Activated naive CD8-positive, alpha-beta T cell treated with anti-CD3 and anti-CD28 coated beads, Interleukin-2, amount 10 ng/mL, durations not matched to agents 7 days and 5 days (primary cell): ENCODE results near the gene RFT1. TPM values are rescaled to one million over a fixed set of nuclear protein-coding genes. Genes with fewer than 3 reads are reported as not detected.
"Not testable (repeated sequence)": the region's sequence is repeated elsewhere in the genome, so short reads cannot be mapped to it uniquely, and the experiment has no call there.

Experiments
- ATAC-seq: fragments of 150-1000 bp; cut with Tn5 transposase; one replicate; pipeline ENCODE4 v1.10.0; 2021; ENCODE audit warnings: low read depth, moderate library complexity
- POLR2A ChIA-PET: fragments of 350-600 bp; sonication (Branson Sonifier 250); formaldehyde crosslinking; loops from one replicate; lab custom pipeline; 2021; ENCODE audit warnings: antibody characterized with exemption; lab: Charles Lee
- DNase-seq: peaks from one replicate; pipeline ENCODE4 v3.0.0; 2021
- H3K27ac Mint-ChIP-seq: one replicate; pipeline ENCODE4 v1.8.0; 2022; ENCODE audit warnings: mild to moderate bottlenecking, mixed read lengths
- H3K27me3 Mint-ChIP-seq: one replicate; pipeline ENCODE4 v1.8.0; 2022; ENCODE audit warnings: mild to moderate bottlenecking, moderate library complexity, mixed read lengths
- H3K36me3 Mint-ChIP-seq: one replicate; pipeline ENCODE4 v1.8.0; 2021; ENCODE audit warnings: mild to moderate bottlenecking, mixed read lengths
- H3K4me1 Mint-ChIP-seq: one replicate; pipeline ENCODE4 v1.8.0; 2021; ENCODE audit warnings: mixed read lengths
- H3K4me3 Mint-ChIP-seq: one replicate; pipeline ENCODE4 v1.8.0; 2022; ENCODE audit warnings: mild to moderate bottlenecking, moderate library complexity, mixed read lengths
- H3K9me3 Mint-ChIP-seq: one replicate; pipeline ENCODE4 v1.8.0; 2021; ENCODE audit warnings: mixed read lengths
- total RNA-seq, 2 experiments: library from RNA; stranded (reverse); gene quantifications; one replicate each; pipeline ENCODE4 v1.2.3, GENCODE V29; 2021

RFT1 gene
- total RNA-seq, 2 experiments from 2014 or later, result 27.9 to 32.2 TPM

DNA sequence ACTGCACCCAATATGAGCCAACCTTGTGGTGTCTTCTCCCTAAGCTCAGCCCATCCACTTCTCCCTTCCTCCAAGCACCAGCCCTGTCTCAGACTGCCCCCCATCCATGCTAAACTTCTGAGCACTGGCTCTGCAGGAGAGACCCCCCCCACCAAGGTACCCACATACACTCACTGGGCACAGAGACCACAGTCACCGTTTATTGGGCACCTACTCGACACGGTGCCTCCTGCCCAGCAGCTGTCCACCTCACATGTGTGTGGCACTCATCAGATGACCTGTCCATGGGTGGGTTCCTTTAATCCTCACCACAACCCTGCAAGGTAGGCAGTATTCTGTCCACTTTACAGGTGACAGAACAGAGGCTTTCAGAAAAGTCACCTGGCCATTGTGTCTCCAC is 62.1 kb downstream of the RFT1 start:
- POLR2A ChIA-PET, result no interaction called here
- Mint-ChIP-seq H3K27me3 (peaks cover 11% of the 10 kb centered on the region), H3K27ac (no peak overlapping the region), H3K4me1 (peaks cover 11% of the 10 kb centered on the region), H3K4me3 (no peak overlapping the region), H3K9me3 (no peaks in the 10 kb centered on the region), H3K36me3 (no peaks in the 10 kb centered on the region)
- ATAC-seq (no peak), DNase-seq (peak; percentile 18)

DNA sequence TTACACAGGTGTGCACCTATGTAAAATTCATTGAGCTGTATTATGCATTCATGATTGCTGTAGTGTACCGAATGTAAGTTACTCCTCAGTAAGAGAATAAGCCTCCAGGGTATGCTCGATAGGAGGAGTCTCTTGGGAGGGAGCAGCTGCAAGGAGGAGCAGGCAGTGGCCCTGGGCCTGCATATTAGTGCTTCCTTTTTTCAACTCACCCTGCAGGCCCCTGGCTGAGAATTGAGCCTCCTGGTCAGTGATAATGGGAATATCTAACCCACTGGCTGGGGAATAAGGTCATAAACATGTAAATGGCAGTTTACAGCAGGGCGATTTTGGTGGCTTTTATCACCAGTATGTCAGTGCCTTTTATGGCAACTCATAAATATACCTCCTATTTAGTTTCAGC is 62.7 kb downstream of the RFT1 start:
- Mint-ChIP-seq H3K9me3 (no peaks in the 10 kb centered on the region), H3K4me3 (no peak overlapping the region), H3K36me3 (no peaks in the 10 kb centered on the region), H3K4me1 (peaks cover 8% of the 10 kb centered on the region), H3K27ac (no peak overlapping the region), H3K27me3 (peaks cover 14% of the 10 kb centered on the region)
- POLR2A ChIA-PET, result no interaction called here
- ATAC-seq (no peak), DNase-seq (peak; percentile 11)

DNA sequence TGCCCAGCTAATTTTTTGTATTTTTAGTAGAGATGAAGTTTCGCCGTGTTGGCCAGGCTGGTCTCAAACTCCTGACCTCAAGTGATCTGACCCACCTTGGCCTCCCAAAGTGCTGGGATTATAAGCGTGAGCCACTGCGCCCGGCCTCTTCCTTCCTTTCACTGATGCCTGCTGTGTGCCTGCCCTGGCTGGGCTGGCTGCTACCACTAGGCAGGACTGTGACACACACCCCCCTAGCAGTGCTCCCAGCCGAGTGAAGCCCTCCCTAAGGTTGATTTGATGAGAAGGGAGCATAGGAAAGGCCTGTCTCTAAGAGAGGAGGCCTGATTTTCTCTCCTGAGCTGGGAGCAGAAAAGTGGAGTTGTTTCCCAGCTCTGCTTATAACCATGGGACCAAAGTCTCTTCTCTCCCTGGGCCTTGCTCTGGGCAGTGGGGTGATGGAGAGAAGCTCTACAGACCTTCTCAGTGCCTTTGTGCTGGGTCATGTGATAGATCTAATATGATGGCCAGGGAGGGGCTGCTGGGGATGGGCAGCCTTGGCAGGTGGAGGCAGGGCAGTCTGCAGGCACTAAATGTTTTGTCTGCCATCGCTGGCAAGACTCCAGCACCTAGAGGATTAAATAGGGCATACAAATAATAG is 64.3 kb downstream of the RFT1 start:
- POLR2A ChIA-PET, result no interaction called here
- DNase-seq (peak; percentile 9), ATAC-seq (no peak)
- H3K9me3 Mint-ChIP-seq, result no peaks in the 10 kb centered on the region
- peaks cover 26% of the 10 kb centered on the region for H3K27me3 Mint-ChIP-seq
- H3K36me3 Mint-ChIP-seq, result no peaks in the 10 kb centered on the region
- H3K4me3 Mint-ChIP-seq, result no peak overlapping the region
- H3K4me1 Mint-ChIP-seq, result peaks cover 3% of the 10 kb centered on the region
- no peak overlapping the region for H3K27ac Mint-ChIP-seq

DNA sequence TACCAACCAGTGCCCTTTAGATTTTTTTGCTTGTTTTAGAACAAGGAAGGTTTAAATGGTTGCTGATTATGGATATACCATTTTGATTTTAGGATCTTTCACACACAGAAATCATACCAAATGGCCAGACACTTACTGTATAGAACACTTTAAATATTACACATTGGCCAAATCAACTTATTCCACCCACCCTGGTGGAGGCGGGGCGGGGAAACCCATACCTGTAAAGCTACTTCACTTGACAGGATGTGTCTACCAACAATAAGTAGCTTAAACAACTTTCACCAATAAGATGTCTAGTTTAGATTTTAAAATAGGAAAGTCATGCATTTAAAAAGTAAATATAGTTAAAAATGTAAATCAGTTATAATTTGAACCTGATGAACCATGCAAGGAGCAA is 67.3 kb downstream of the RFT1 start:
- Mint-ChIP-seq H3K27ac (no peak overlapping the region), H3K9me3 (no peaks in the 10 kb centered on the region), H3K4me1 (peaks cover 1% of the 10 kb centered on the region), H3K27me3 (peaks cover 33% of the 10 kb centered on the region), H3K36me3 (no peaks in the 10 kb centered on the region), H3K4me3 (no peak overlapping the region)
- DNase-seq (no peak), ATAC-seq (no peak)
- POLR2A ChIA-PET, result interaction anchor here (0.6 kb wide), 1 partner anchor 61 kb away, joined by 6 read pairs; no protein-coding TSS in a partner anchor

DNA sequence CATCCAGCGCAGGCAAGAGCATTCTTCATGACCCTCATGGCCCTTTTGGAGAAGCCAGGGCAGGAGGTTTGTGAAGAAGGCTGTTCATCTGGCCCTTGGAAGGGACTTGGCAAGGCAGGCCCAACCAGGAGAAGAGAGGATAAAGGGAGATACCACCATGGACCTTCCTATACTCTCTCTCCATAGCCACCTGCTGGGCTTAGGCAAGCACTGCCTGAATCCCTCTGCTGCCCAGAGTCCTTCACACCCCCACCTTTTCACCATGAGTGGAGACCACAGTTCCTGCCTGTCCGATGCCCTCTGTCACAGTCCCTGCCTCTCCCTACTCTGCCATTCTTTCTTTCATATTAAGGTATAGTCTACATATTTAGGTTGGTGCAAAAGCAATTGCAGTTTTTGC is 73.8 kb downstream of the RFT1 start:
- H3K27me3 Mint-ChIP-seq, result peaks cover 9% of the 10 kb centered on the region
- no peaks in the 10 kb centered on the region for H3K4me1 Mint-ChIP-seq
- H3K4me3 Mint-ChIP-seq, result no peak overlapping the region
- POLR2A ChIA-PET, result no interaction called here
- no peaks in the 10 kb centered on the region for H3K9me3 Mint-ChIP-seq
- ATAC-seq (no peak), DNase-seq (no peak)
- no peak overlapping the region for H3K27ac Mint-ChIP-seq
- H3K36me3 Mint-ChIP-seq, result no peaks in the 10 kb centered on the region

DNA sequence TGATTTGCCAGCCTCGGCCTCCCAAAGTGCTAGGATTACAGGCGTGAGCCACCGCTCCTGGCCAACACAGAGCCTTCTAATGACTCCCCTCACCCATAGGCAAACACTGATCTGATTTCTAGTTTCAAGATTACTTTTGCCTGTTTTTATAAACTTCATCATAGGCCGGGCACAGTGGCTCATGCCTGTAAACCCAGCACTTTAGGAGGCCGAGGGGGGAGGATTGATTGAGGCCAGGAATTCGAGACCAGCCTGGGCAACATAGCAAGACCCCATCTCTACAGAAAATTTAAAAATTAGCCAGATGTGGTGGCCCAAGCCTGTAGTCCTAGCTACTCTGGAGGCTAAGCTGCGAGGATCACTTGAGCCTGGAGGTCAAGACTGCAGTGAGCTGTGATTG is 76.0 kb downstream of the RFT1 start:
- H3K36me3 Mint-ChIP-seq, H3K4me3 Mint-ChIP-seq, H3K9me3 Mint-ChIP-seq, POLR2A ChIA-PET, H3K4me1 Mint-ChIP-seq, DNase-seq, ATAC-seq, H3K27ac Mint-ChIP-seq, H3K27me3 Mint-ChIP-seq: not testable (repeated sequence)

DNA sequence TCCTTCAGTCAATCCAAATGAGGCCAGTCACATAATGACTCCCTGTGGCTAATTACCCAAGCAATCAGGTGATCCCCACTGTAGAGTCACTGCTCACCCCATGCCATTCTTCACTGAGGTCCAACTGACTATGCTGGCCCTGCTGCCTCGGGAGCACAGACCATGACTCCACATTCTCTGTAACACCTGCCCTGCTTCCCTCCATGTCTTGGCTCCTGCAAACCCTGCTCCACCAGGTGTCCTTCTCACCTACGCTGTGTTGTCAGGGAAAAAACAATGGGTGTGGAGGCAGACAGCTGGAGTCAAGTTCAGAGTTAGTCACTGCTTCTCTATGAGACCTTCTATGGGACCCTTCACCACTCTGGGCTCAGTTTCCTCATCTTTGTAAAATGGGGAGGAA is 78.3 kb downstream of the RFT1 start:
- ATAC-seq (no peak), DNase-seq (no peak)
- Mint-ChIP-seq H3K9me3 (no peaks in the 10 kb centered on the region), H3K27ac (no peak overlapping the region), H3K4me1 (peaks cover 8% of the 10 kb centered on the region), H3K36me3 (no peaks in the 10 kb centered on the region), H3K4me3 (no peak overlapping the region), H3K27me3 (peaks cover 5% of the 10 kb centered on the region)
- POLR2A ChIA-PET, result no interaction called here

DNA sequence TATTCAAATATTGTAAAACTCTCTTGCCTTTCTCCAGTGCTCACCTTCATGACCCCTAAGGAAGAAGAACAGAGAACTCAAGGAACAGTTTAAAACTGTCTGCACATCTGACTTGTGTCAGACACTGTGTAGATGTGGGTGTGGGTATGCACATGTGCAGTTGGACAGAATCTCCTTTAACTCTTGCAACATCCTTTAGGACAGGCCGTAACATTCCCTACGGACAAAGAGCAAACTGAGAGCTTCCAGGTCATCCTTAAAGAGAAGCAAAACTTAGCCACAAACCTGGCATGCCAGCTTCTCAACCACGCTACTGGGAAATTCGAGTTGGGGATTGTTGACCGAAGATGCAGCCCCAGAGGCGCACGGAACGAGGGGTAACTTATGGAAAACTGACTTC is 80.2 kb downstream of the RFT1 start:
- no peaks in the 10 kb centered on the region for H3K9me3 Mint-ChIP-seq
- peaks cover 8% of the 10 kb centered on the region for H3K4me1 Mint-ChIP-seq
- no peak overlapping the region for H3K27ac Mint-ChIP-seq
- POLR2A ChIA-PET, result interaction anchor here (0.6 kb wide), 1 partner anchor 14 kb away, joined by 3 read pairs; no protein-coding TSS in a partner anchor
- H3K4me3 Mint-ChIP-seq, result no peak overlapping the region
- no peak for DNase-seq
- H3K27me3 Mint-ChIP-seq, result peaks cover 5% of the 10 kb centered on the region
- no peaks in the 10 kb centered on the region for H3K36me3 Mint-ChIP-seq
- ATAC-seq, result no peak

DNA sequence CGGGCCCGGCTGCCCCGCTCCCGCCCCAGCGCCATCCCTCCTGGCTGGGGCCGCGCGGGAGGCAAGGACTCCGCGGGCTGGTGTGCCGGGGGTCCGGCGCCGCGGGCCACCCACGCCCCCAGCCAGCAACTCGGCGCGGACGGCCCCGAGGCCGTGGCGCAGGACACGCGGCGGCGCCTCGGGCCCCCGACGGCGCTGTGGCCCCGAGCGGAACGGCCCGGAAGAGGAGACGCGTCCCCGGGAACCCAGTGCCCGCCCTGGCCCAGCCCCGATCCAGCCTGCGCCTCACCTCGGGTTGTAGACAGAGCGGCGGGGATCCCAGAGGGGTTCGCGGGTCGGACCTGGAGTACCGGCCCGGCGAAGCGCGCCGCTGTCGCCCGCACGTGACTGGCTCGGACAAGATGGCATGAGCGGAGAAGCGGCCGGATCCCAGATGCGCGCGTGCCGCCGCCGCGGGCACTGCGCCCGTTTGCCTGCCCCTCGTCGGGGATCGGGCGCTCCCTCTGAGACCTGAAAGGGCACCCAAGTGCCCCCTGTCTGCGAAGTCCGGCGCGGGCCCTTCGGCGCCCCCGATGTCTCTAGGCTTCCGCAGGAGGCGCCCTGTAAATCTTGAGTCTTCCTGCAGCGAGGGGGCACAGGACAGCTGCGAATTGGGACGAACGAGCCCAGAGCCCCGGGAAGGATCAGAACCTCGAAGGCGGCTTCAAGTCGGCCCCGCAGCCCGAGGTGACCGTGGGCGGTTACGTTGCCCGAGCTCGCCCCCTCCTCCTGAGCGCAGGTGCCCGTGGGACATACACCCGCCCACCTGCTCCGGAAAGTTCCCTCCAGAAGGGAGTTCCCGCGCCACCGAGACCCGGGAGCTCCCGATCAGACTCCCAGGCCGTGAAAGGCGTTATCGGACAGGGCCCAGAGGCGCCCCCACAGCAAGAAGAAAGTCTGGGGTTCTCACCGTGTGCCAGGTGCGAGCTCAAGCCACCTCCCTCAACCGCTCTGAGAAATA is 83.8 kb downstream of the RFT1 start:
- peak; percentile 59 for ATAC-seq
- POLR2A ChIA-PET, result interaction anchor here (0.5 to 2.2 kb wide), 13 partner anchors 15 to 441 kb away, joined by 3 to 8 read pairs (median 4); partner anchors contain the start of genes GNL3 and PBRM1
- Mint-ChIP-seq H3K9me3 (no peaks in the 10 kb centered on the region), H3K27me3 (peaks cover 5% of the 10 kb centered on the region), H3K4me1 (peaks cover 25% of the 10 kb centered on the region), H3K4me3 (peak overlapping the region; percentile 87), H3K27ac (peak overlapping the region; percentile 80), H3K36me3 (no peaks in the 10 kb centered on the region)
- DNase-seq, result peak; percentile 77

DNA sequence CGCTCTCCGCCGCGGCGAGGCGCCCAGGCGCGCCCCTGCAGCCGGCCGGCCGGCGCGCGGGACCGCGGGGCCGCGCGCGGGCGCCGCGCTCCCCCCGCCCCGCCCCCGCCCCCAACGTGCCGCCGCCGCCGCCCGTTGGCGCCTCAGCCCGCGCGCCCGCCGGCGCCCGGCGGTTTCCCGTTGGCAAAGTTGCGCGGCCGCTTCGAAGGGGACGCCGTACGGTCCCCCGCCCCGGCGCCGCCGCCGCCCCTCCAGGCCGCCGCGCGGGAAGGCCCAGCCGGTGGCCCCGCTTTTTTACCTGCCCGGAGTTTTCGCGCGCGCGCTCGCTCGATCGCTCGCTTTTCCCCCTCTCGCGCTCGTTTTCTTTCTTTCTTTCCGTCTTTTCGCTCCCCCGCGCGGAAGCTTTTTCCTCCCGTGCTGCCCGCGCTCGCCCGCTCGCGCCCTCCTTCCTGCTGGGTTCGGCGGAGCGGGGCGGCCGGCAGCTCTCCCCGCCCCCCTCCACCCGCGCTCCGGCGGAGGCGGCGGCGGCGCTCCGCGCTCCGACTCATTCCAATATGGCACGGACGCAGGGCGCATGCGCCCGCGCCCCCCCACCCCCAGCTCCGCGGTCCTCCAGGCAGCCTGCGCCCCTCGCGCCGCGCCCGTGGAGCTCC is 84.6 kb downstream of the RFT1 start, which contains the start of gene SFMBT1:
SFMBT1 (minus strand) TSS at position 556 of the 653 bp plus-strand sequence. CDS start 76,945 bp downstream, outside the sequence.
- Mint-ChIP-seq H3K27ac (peak within 1 kb of the TSS; percentile 95), H3K4me3 (peak within 1 kb of the TSS; percentile 92), H3K4me1 (peaks cover 25% of the 10 kb centered on the region), H3K36me3 (no peaks in the 10 kb centered on the region), H3K27me3 (peaks cover 5% of the 10 kb centered on the region), H3K9me3 (no peaks in the 10 kb centered on the region)
- DNase-seq (peak; percentile 77), ATAC-seq (peak; percentile 49)
- POLR2A ChIA-PET, result interaction anchor here (0.6 to 2.2 kb wide), 14 partner anchors 14 to 360 kb away, joined by 3 to 8 read pairs (median 4); partner anchors contain the start of genes GNL3 and PBRM1

DNA sequence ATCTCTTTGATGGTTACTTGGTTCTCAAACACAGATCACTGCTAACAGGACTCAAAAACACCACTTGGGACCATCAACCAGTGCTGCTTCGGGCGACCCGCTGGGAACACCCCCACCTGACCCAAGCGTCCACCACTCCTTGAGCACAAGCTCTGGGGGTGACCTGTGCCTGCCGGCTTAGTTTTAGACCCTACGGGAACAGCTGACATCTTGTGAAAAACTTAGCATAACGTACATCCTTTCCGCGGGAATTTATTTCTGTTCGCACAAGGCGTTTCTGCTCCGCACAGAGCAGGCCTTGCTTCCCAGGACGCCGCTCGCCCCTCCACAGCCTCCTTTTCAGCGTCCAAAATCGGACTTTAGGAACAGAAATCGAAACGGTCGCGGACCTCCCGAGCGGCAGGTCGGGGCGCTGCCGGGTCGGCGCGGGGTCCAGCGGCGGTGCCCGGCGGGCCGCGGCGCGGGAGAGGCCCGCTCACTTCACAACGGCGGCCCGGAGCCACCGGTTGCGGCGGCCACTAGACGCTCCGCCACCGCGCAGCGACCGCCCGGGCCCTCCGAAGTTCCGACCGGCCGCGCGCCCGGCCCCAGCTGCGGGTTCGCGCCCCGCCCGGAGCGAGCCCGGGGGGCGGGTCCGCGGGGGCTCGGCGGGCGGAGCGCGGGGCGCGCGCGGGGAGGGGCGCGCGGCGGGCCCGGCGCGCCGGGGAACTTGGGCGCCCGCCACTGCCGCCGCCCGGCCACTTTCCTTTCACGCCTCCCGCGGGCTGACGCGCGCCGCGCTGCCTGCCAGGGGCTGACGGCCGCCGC is 85.3 kb downstream of the RFT1 start:
- peaks cover 3% of the 10 kb centered on the region for H3K36me3 Mint-ChIP-seq
- no peaks in the 10 kb centered on the region for H3K9me3 Mint-ChIP-seq
- peaks cover 5% of the 10 kb centered on the region for H3K27me3 Mint-ChIP-seq
- H3K27ac Mint-ChIP-seq, result peak overlapping the region; percentile 95
- ATAC-seq (peak; percentile 29), DNase-seq (peak; percentile 81)
- H3K4me1 Mint-ChIP-seq, result peaks cover 31% of the 10 kb centered on the region
- POLR2A ChIA-PET, result interaction anchor here (0.6 to 2.2 kb wide), 14 partner anchors 12 to 360 kb away, joined by 3 to 8 read pairs (median 4); partner anchors contain the start of genes GNL3 and PBRM1
- H3K4me3 Mint-ChIP-seq, result peak overlapping the region; percentile 92

DNA sequence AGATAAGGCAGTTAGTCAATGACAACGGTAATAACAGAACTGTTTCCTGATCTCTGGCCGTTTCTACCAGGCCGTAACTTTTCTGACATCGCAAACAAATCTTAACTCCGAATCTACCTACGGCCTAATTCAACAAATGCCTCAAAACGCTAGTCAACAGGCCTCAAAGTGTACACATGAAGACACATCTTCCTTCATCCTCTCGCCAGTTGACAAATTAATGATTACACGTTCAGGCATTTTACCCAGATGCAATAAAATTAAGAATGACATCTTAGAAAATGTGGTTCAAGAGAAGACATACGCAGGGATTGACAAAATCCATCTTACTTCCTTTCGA is 85.9 kb downstream of the RFT1 start:
- Mint-ChIP-seq H3K27ac (peak overlapping the region; percentile 95), H3K9me3 (no peaks in the 10 kb centered on the region), H3K27me3 (peaks cover 5% of the 10 kb centered on the region), H3K36me3 (peaks cover 3% of the 10 kb centered on the region), H3K4me3 (peak overlapping the region; percentile 92), H3K4me1 (peaks cover 32% of the 10 kb centered on the region)
- DNase-seq, result no peak
- ATAC-seq, result no peak
- POLR2A ChIA-PET, result interaction anchor here (0.6 to 1.0 kb wide), 5 partner anchors 11 to 303 kb away, joined by 3 to 8 read pairs (median 3); no protein-coding TSS in a partner anchor
